KMS-11 (cell line): ENCODE data around the gene FANCF.

Source experiments
- H2AFZ ChIP-seq: fragments of 200-600 bp; sonication (generic); 2 replicates; pipeline ENCODE4 v1.6.1; 2016; ENCODE audit warnings: antibody characterized with exemption, mixed run types, low read depth
- H3K27ac ChIP-seq: fragments of 200-600 bp; sonication (generic); 2 replicates; pipeline ENCODE4 v1.6.1; 2016; ENCODE audit warnings: mild to moderate bottlenecking, mixed run types
- H3K27me3 ChIP-seq: fragments of 200-600 bp; sonication (generic); 2 replicates; pipeline ENCODE4 v1.6.1; 2017; ENCODE audit warnings: mild to moderate bottlenecking, low read depth, mixed run types, moderate library complexity; ENCODE audit not compliant: insufficient read depth
- H3K36me3 ChIP-seq: fragments of 200-600 bp; sonication (generic); 2 replicates; pipeline ENCODE4 v1.6.1; 2017; ENCODE audit warnings: mild to moderate bottlenecking, mixed run types; ENCODE audit not compliant: insufficient read depth
- H3K4me1 ChIP-seq: fragments of 200-600 bp; sonication (generic); 2 replicates; pipeline ENCODE4 v1.6.1; 2016; ENCODE audit warnings: mild to moderate bottlenecking, low read depth, mixed run types; ENCODE audit not compliant: poor library complexity, severe bottlenecking
- H3K4me2 ChIP-seq: fragments of 200-600 bp; sonication (generic); 2 replicates; pipeline ENCODE4 v1.7.0; 2016; ENCODE audit warnings: mild to moderate bottlenecking, mixed run types
- H3K4me3 ChIP-seq: fragments of 200-600 bp; sonication (generic); IDR thresholded peaks from 2 replicates; pipeline ENCODE4 v1.6.1; 2017; ENCODE audit warnings: low read depth, low read length, mixed read lengths; ENCODE audit not compliant: insufficient read depth
- H3K79me2 ChIP-seq: fragments of 200-600 bp; sonication (generic); 2 replicates; pipeline ENCODE4 v1.6.1; 2016; ENCODE audit warnings: low read depth, mixed run types; ENCODE audit not compliant: insufficient read depth
- H3K9ac ChIP-seq: fragments of 200-600 bp; sonication (generic); 2 replicates; pipeline ENCODE4 v1.6.1; 2016; ENCODE audit warnings: mild to moderate bottlenecking, mixed run types
- H4K20me1 ChIP-seq: fragments of 200-600 bp; sonication (generic); 2 replicates; pipeline ENCODE4 v1.6.1; 2016; ENCODE audit warnings: mild to moderate bottlenecking, mixed run types; ENCODE audit not compliant: insufficient read depth
- TF ChIP-seq, protein P1 (sequence below): fragments of 200-600 bp; sonication (generic); conservative IDR thresholded peaks from 2 replicates; pipeline ENCODE4 v1.6.1; 2017; ENCODE audit warnings: low read depth, mild to moderate bottlenecking, antibody characterized with exemption, low read length, moderate library complexity, mixed read lengths

Gene FANCF

DNA sequence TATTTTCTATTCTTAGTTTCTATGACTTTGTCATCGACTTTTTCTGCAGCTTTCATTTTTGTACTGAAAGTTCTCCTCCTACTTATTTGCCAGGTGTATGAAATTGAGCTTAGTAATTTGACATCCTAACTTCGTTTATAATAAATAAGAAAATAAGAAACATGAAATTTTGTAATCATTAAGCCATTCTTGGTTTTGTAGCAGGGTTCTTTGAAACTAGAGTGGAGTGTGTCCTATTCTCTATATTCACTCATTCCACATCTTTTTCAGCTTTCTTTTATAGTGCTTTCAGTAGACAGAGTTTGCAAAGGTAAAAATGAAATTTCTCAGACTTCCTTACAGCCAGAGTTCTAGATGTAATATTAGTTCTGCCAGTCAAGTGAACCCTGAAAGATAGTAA lies 47.8 kb downstream of the FANCF start:
- H3K79me2 ChIP-seq = no peaks in the 10 kb centered on the region
- TF ChIP-seq, protein P1, sequence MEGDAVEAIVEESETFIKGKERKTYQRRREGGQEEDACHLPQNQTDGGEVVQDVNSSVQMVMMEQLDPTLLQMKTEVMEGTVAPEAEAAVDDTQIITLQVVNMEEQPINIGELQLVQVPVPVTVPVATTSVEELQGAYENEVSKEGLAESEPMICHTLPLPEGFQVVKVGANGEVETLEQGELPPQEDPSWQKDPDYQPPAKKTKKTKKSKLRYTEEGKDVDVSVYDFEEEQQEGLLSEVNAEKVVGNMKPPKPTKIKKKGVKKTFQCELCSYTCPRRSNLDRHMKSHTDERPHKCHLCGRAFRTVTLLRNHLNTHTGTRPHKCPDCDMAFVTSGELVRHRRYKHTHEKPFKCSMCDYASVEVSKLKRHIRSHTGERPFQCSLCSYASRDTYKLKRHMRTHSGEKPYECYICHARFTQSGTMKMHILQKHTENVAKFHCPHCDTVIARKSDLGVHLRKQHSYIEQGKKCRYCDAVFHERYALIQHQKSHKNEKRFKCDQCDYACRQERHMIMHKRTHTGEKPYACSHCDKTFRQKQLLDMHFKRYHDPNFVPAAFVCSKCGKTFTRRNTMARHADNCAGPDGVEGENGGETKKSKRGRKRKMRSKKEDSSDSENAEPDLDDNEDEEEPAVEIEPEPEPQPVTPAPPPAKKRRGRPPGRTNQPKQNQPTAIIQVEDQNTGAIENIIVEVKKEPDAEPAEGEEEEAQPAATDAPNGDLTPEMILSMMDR = no peak
- H4K20me1 ChIP-seq = no peaks in the 10 kb centered on the region
- no peak overlapping the region for H3K9ac ChIP-seq
- no peak overlapping the region for H2AFZ ChIP-seq
- H3K4me2 ChIP-seq = peak overlapping the region; percentile 14; the same call in 1 of the 2 replicates
- H3K27ac ChIP-seq = no peak overlapping the region
- H3K27me3 ChIP-seq = no peaks in the 10 kb centered on the region
- H3K4me3 ChIP-seq = no peak overlapping the region
- peaks cover 38% of the 10 kb centered on the region for H3K4me1 ChIP-seq
- H3K36me3 ChIP-seq = no peaks in the 10 kb centered on the region
